SU-DHL-6 (cell line): Measurements from ENCODE around the gene ATP2A1.

Experiments used
- H2AFZ ChIP-seq: fragments of 200-600 bp; sonication (generic); 2 replicates; pipeline ENCODE4 v1.6.1; 2014; ENCODE audit warnings: low read depth, mild to moderate bottlenecking, moderate library complexity, mixed read lengths, antibody characterized with exemption, low read length; ENCODE audit not compliant: severe bottlenecking
- H3F3A ChIP-seq: fragments of 200-600 bp; shearing (Covaris generic); 2 replicates; pipeline ENCODE4 v1.6.0; 2016; ENCODE audit warnings: antibody characterized with exemption, mild to moderate bottlenecking; ENCODE audit not compliant: insufficient read depth
- H3K27ac ChIP-seq: fragments of 200-600 bp; sonication (generic); 2 replicates; pipeline ENCODE4 v1.5.1; 2016; ENCODE audit warnings: low read depth, mild to moderate bottlenecking, low read length, moderate library complexity, mixed read lengths
- H3K27me3 ChIP-seq: fragments of 200-600 bp; sonication (generic), shearing (Covaris generic); 2 replicates; pipeline ENCODE4 v1.6.0; 2014; ENCODE audit warnings: mild to moderate bottlenecking, low read length
- H3K36me3 ChIP-seq: fragments of 200-600 bp; sonication (generic); 2 replicates; pipeline ENCODE4 v1.6.1; 2014; ENCODE audit warnings: mild to moderate bottlenecking, low read length, mixed read lengths
- H3K4me2 ChIP-seq: fragments of 300-600, 200-600 bp; shearing (Covaris generic), sonication (generic); 2 replicates; pipeline ENCODE4 v1.6.0; 2014; ENCODE audit warnings: low read length, low read depth, mild to moderate bottlenecking; ENCODE audit not compliant: poor library complexity, severe bottlenecking
- H3K4me3 ChIP-seq: fragments of 200-600 bp; sonication (generic); 2 replicates; pipeline ENCODE4 v1.5.1; 2014; ENCODE audit warnings: antibody characterized with exemption, low read length, mild to moderate bottlenecking, mixed read lengths; ENCODE audit not compliant: insufficient read depth, poor library complexity, severe bottlenecking
- H3K79me2 ChIP-seq: fragments of 200-600 bp; sonication (generic); 2 replicates; pipeline ENCODE4 v1.6.1; 2014; ENCODE audit warnings: mild to moderate bottlenecking, low read length, moderate library complexity; ENCODE audit not compliant: insufficient read depth
- H3K9ac ChIP-seq: fragments of 200-600 bp; sonication (generic); 2 replicates; pipeline ENCODE4 v1.7.0; 2014; ENCODE audit warnings: mild to moderate bottlenecking, low read length
- H3K9me2 ChIP-seq: fragments of 200-600 bp; sonication (generic); replicated peaks from 2 replicates; pipeline ENCODE4 v1.6.1; 2014; ENCODE audit warnings: low read length; ENCODE audit not compliant: insufficient read depth
- H3K9me3 ChIP-seq: fragments of 200-600 bp; sonication (generic); 2 replicates; pipeline ENCODE4 v1.6.1; 2014; ENCODE audit warnings: low read length, mixed read lengths; ENCODE audit not compliant: insufficient read depth
- H4K20me1 ChIP-seq: fragments of 200-600 bp; sonication (generic); 2 replicates; pipeline ENCODE4 v1.6.1; 2014; ENCODE audit warnings: low read depth, mild to moderate bottlenecking, antibody characterized with exemption, low read length, moderate library complexity, mixed read lengths
- EZH2phosphoT487 ChIP-seq: fragments of 200-600 bp; sonication (generic), shearing (Covaris generic); conservative IDR thresholded peaks from 2 replicates; pipeline ENCODE4 v1.6.1; 2018; ENCODE audit warnings: mild to moderate bottlenecking, antibody characterized with exemption, low read length, moderate library complexity, mixed read lengths
- TF ChIP-seq, protein P1 (sequence below): fragments of 200-600 bp; sonication (generic); IDR thresholded peaks from one replicate; pipeline ENCODE4 v1.5.1; 2017; ENCODE audit warnings: antibody characterized with exemption, mild to moderate bottlenecking, low read length, moderate library complexity; ENCODE audit not compliant: insufficient read depth, poor library complexity, severe bottlenecking

Gene ATP2A1

GRCh38 chr16:28950648-28951409, 72.5 kb downstream of the ATP2A1 start, which contains the start of gene NFATC2IP:
Gene NFATC2IP, plus strand, starts transcription at chr16:28950937. Its CDS starts 75 bp downstream, at chr16:28951012.
- Histone ChIP-seq H3K36me3 (peaks cover 6% of the 10 kb centered on the region; the same call in 1 of the 2 replicates), H3K9me2 (no peaks in the 10 kb centered on the region), H3K4me3 (peak within 1 kb of the TSS; percentile 98), H3F3A (peaks cover 6% of the 10 kb centered on the region; the same call in 1 of the 2 replicates), H3K79me2 (peaks cover 26% of the 10 kb centered on the region), H3K27me3 (no peaks in the 10 kb centered on the region), H3K4me2 (peak within 1 kb of the TSS; percentile 97), H3K9ac (peak within 1 kb of the TSS; percentile 98), H4K20me1 (no peaks in the 10 kb centered on the region; the same call in 1 of the 2 replicates), H3K27ac (peak within 1 kb of the TSS; percentile 50), H2AFZ (peak within 1 kb of the TSS; percentile 98), H3K9me3 (no peaks in the 10 kb centered on the region)
- no peak for TF ChIP-seq EZH2phosphoT487
- TF ChIP-seq, protein P1, sequence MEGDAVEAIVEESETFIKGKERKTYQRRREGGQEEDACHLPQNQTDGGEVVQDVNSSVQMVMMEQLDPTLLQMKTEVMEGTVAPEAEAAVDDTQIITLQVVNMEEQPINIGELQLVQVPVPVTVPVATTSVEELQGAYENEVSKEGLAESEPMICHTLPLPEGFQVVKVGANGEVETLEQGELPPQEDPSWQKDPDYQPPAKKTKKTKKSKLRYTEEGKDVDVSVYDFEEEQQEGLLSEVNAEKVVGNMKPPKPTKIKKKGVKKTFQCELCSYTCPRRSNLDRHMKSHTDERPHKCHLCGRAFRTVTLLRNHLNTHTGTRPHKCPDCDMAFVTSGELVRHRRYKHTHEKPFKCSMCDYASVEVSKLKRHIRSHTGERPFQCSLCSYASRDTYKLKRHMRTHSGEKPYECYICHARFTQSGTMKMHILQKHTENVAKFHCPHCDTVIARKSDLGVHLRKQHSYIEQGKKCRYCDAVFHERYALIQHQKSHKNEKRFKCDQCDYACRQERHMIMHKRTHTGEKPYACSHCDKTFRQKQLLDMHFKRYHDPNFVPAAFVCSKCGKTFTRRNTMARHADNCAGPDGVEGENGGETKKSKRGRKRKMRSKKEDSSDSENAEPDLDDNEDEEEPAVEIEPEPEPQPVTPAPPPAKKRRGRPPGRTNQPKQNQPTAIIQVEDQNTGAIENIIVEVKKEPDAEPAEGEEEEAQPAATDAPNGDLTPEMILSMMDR, result no peak

DNA sequence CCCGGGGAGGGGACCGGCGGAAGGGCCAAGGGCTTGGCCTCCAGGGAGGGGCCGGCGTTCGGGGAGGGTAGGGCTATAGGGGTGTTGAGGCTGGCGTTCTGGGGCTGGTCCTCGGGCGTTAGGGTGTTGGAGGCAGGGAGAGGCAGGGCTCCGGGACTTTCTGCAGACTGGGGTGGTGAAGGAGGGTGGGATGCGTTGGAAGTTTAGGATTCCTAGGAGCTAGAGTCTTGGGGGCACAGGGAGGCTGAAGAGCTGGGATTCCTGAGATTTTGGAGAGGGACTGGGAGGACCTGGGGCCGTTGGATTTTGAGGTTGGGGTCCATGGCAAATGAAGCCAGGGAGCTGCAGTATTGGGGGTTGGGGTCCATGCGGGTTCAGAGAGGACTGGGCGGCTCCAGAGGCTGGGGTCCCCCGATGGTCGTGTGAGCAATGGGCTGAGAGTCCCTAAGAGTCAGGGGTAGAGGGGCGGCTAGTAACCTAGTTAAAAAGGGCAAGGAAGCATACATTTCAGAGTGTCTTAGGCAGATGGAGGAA, 73.2 kb downstream of the ATP2A1 start:
- peak overlapping the region; percentile 78 for H2AFZ ChIP-seq
- TF ChIP-seq, protein P1, result no peak
- no peak for TF ChIP-seq EZH2phosphoT487

More for the DNA sequence above, 73.2 kb downstream of the ATP2A1 start:
- Histone ChIP-seq H3K9me3 (no peaks in the 10 kb centered on the region), H3K36me3 (peaks cover 6% of the 10 kb centered on the region; the same call in 1 of the 2 replicates), H3K27ac (peak overlapping the region; percentile 48), H3K9me2 (no peaks in the 10 kb centered on the region), H3K4me3 (peak overlapping the region; percentile 98), H3F3A (peaks cover 6% of the 10 kb centered on the region; the same call in 1 of the 2 replicates), H3K27me3 (no peaks in the 10 kb centered on the region), H3K9ac (peak overlapping the region; percentile 98), H3K79me2 (peaks cover 26% of the 10 kb centered on the region), H3K4me2 (peak overlapping the region; percentile 97), H4K20me1 (no peaks in the 10 kb centered on the region; the same call in 1 of the 2 replicates)
